HL-60/S4 treated with retinoic acid at 250 ng/mL for 4 days and 3 days (cell line): Measurements from ENCODE around the gene CXCL5.

ENCODE experiments used
- in situ Hi-C: fragments of 300-500 bp; cut with MboI; formaldehyde crosslinking; loops from 2 replicates; pipeline ENCODE4 v1.7.0; 2022; ENCODE audit warnings: low sequenced_read_pairs

Gene CXCL5

GRCh38 chr4:73998040-73999011 lies at the start of gene CXCL5:
TSS of gene CXCL5 (minus strand) at chr4:73998677. CDS start at chr4:73998581, 96 bp downstream.
- in situ Hi-C loops = no loop called here

DNA sequence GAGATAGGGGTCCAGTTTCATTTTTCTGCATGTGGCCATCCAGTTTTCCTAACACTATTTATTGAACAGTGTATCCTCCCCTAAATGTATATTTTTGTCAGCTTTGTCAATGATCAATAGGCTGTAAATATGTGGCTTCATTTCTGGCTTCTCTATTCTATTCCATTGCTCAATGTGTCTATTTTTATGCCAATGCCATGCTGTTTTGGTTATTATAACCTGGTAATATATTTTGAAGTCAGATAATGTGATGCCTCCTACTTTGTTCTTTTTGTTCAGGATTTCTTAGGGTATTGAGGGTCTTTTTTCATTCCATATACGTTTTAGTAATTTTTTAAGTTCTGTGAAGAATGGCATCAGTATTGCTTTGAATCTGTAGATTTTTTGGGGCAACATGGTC lies 48.7 kb upstream of the CXCL5 start:
- in situ Hi-C loops = no loop called here

DNA sequence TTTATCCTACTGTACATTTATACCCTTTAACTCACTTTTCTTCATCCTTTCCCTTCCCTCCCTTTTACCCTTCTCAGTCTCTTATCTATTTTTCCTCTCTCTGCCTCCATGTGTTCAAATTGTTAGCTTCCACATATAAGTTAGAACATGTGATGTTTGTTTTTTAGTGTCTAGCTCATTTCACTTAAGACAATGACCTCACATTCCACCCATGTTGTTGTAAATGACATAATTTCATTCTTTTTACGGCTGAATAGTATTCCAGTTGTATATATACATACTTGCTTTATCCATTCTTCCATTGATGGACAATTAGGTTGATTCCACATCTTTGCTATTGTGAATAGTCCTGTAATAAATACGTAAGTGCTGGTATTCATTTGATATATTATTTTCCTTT lies 47.3 kb upstream of the CXCL5 start:
- in situ Hi-C loops = no loop called here

GRCh38 chr4:74045247-74045646 lies 46.8 kb upstream of the CXCL5 start:
- in situ Hi-C loops = no loop called here

- in situ Hi-C loops = no loop called here
These were observed 46.2 kb upstream of the CXCL5 start for GRCh38 chr4:74044677-74045076.

DNA sequence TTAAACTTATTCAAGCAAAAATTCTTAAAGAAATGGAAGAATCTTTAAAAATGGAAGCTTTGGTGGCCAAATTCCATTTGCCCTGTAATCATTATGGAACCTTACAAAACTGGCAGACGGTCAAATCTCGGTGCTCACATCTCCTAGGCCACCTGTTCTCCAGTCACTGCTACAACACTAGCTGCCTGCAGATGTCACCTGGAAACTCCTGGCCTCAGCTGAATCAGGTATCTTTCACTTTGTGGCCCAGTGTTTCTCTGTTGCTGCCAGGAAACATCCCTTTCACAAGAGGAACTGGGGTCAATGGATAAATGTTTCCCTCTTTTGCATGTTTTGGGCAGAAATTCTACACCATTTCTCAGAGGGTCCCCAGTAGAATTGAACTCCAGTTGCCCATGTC lies 44.2 kb upstream of the CXCL5 start:
- in situ Hi-C loops = no loop called here

DNA sequence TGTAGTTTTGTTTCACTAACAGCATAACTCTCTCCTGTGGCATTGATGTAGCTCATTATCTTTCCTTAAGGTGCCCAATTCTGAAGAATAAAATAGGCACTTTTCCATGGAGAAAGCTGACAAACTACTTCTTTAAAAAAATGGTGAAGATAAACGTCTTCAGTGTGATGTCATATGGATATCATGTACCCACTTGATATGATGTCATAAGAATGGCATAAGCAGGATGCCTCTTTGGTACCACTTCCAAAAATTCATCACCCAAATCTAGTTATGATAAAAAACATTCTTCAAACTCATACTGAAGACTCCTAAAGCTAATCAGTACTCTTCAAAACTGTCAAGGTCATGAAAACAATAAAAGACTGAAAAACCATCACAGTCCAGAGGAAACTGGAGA lies 42.9 kb upstream of the CXCL5 start:
- in situ Hi-C loops = no loop called here

DNA sequence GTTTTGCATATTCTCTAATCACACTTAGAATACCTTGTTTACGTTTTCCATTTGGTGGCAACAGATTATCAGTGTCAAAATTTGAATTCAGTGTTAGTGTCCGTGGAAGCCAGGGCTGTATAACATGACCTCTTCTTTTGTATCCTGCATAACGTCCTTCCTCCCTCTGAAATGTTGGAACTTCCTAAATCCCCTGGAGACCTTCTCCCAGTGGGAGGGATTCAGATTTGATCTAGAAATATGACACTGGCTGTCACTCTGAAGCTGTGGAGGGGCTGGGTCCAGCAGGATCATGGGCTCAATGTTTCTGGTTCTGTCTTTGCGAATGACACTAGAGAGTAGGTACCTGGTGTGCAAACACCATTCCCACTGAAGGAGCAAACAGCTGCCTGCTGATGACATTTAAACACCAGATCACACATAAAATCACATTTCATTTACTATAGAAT lies 40.9 kb upstream of the CXCL5 start:
- in situ Hi-C loops = no loop called here

DNA sequence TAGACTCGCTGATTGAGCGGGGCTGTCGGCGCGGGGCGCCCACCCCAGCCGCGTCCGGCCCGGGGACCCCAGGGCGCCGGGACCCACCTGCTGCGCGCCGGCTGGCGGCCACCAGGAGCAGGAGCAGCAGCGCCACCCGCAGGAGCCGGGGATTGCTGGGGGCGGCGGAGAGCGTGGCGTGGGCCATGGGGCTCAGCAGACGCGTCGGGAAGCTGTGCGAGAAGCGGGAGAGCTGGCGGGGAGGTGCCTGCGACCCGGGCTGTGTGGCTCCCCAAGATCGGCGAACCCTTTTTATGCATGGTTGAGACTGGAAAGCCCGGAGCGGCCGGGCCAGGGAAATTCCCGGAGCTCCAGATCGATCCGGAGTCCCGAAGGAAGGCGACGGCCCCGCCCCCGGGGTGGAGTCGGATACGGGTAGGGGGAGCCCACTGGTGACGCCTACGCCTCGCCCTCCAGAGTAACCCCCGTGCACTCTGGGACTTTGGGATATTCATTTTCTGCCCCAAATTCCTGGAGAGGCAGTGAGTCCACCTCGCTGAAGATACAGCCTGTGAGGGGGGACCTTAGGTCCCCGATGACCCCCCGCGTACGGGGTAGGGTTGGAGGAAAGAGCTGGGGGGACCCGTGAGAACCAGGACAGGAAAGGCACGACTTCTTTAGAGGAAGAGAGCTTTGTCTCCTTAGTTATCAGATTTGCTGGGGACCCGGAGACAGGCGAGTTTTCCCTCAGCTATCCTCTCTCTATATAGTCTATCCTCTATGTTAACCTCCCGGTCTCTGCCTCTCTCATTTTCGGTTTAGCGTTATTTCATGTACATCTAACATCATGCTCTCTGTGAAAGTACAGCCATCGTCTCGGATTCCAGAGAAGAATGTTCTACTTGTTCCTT lies 40.2 kb upstream of the CXCL5 start, which contains the start of gene CXCL3:
Gene CXCL3 (minus strand): TSS at position 265 of the 890 bp plus-strand sequence. CDS start 78 bp downstream, at position 187.
- in situ Hi-C loops = no loop called here

DNA sequence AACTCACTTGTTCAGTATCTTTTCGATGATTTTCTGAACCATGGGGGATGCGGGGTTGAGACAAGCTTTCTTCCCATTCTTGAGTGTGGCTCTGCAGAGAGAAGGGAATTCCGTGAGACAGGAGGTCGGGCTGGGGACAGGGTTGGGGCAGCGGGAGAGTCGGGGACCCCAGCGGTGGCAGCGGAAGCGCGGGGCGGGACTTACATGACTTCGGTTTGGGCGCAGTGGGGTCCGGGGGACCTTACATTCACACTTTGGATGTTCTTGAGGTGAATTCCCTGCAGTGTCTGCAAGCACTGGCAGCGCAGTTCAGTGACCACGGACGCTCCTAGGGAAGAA lies 39.6 kb upstream of the CXCL5 start:
- in situ Hi-C loops = no loop called here

DNA sequence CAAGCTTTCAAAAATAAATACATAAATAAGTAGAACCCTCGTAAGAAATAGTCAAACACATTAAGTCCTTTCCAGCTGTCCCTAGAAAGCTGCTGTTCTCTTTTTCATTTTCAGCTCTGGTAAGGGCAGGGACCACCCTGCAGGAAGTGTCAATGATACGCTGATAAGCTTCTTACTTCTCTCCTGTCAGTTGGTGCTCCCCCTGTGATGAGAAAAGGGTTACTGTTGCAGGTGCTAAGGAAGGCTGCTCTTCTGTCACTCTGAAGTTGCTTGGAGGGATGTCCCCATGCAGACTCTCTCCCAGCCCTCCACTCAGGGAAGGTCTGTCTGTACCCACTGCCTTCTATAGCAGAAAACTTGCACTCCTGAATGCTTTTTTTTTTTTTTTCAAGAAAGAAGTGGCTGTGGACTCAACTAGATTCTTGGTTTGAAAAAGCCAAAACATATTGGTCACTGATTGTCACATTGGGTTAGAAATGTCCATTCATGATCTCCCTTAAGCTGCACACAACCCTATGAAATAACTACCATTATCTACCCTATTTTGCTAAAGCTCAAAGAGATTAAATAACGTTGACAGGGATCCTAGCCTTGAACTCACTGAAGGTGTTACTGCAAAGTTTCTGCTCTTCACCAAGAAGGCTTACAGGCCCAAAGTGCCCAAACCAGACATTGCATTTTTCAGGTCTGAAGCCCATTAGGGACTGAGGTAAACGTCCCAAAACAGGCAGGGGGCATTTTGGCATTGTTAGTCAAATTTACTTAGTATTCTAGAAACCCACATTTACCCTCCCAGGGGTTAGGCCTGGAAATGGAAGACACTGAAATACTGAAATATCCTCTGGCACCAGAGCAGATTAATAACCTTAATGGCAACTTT lies 38.8 kb upstream of the CXCL5 start:
- in situ Hi-C loops = no loop called here

GRCh38 chr4:74033739-74034138 lies 35.3 kb upstream of the CXCL5 start:
- in situ Hi-C loops = no loop called here

GRCh38 chr4:74032064-74032463 lies 33.6 kb upstream of the CXCL5 start:
- in situ Hi-C loops = no loop called here

DNA sequence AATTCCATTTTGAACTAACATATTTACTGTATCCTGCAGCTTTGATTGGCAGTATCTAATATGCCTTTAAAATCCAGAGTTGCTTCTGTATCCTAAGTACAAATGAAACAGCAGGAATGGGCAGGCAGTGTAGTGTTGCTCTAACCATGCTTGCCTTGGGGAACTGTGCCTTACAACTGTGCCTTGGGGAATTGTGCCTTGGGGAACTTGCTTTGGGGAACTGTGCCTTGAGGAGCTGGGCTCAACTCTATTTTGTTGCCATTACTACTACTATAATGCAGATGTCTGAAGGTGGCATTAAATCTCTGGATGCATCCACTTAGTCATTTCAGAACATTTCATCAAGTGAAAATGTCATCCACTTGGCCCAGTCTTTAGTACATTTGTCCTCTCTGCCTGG lies 33.1 kb upstream of the CXCL5 start:
- in situ Hi-C loops = no loop called here

- in situ Hi-C loops = no loop called here
These were observed 31.8 kb upstream of the CXCL5 start for GRCh38 chr4:74030285-74030684.

DNA sequence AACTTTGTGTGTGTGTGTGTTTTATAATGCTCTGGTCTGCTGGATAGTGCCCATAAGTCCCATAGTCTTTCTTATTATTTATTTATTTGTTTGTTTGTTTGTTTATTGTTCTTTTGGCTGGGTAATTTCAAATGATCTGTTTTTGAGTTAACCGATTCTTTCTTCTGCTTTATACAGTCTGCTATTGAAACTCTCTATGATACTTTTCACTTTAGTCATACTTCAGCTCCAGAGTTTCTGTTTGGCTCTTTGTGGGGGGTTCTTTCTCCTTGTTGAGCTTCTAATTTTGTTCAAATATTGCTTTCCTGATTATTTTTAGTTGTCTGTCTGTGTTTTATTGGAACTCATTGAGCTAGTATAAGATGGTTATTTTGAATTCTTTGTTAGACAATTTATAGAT lies 30.0 kb upstream of the CXCL5 start:
- in situ Hi-C loops = no loop called here

GRCh38 chr4:74023709-74024108 lies 25.2 kb upstream of the CXCL5 start:
- in situ Hi-C loops = no loop called here

DNA sequence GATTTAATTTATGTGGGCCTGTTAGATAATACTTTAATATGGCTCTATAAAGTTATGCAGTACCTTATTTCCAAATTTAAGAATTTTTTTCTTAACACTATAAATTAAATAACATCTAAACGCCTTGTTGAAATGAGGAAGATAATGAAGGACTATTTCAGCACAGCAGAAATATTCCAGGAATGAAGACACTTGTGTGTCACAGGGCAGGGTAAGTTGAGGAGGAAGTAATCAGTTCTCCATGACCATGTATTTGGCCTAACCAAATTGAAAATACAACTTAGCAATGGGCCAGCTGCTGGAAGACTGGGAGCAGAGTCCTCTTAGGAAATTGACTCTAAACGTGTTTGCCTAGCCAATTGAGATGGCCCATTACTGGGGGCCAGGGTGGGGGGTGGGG lies 23.1 kb upstream of the CXCL5 start:
- in situ Hi-C loops = no loop called here

- in situ Hi-C loops = no loop called here
These were observed 20.3 kb upstream of the CXCL5 start for GRCh38 chr4:74018771-74019170.

- in situ Hi-C loops = no loop called here
These were observed 19.6 kb upstream of the CXCL5 start for GRCh38 chr4:74018116-74018515.

DNA sequence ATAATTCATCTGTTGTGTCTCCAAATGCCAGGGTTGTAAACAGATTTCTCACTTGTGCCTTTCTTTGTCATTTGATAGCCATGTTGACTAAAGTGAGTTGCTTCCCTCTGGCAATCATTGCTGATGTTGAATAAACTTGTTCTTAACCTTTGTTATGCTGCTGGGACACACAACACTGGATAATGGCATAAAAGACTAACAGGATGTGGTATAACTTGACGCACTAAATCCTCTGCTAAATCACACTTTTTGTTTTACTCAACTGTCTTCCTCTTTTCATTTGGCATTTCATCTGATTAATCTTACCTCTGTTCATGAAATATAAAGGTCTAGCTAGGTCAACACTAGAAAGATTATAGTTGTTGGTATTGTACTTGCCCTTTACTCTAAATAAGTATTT lies 17.6 kb upstream of the CXCL5 start:
- in situ Hi-C loops = no loop called here
